Suppressor macrophage treated with lipopolysaccharide for 1 hour (primary cell): Measurements from ENCODE around the gene NPY5R.

Experiments used
- DNase-seq, 3 donors: peaks; one replicate each; pipeline ENCODE4 v3.0.0-alpha.2; 2020 to 2022

NPY5R gene

DNA sequence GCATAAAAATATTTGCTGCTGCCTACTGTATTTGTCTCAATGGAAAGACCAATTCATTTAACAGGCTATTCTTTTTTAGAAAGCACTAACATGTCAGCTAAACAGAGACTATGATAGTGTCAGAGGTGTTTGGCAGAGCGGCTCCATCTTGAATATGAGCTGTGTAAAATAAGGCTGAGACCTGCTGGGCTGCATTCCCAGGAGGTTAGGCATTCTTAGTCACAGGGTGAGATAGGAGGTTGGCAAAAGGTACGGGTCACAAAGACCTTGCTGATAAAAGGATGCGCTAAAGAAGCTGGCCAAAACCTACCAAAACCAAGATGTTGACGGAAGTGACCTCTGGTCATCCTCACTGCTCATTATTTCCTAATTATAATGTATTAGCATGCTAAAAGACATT is 41.8 kb downstream of the NPY5R start:
- no peak for DNase-seq

DNA sequence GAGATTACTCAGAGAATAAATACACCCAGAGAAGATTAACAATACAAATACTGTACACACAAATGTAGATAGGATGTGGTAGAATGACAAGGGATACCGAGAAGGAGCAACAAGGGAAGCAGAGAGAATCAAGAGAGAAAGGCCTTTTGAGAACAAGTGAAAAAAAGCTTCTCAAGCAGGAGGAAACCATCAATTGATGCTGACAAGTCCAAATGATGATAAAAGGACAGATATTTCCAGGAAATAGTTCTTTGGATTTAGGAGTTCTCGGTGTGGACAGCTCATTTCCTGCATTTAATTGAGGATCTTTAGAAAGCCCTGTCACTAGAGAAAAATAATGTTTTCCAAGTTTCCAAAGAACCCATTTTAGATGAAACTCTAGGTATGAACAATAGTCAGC is 48.1 kb downstream of the NPY5R start:
- no peak for DNase-seq

DNA sequence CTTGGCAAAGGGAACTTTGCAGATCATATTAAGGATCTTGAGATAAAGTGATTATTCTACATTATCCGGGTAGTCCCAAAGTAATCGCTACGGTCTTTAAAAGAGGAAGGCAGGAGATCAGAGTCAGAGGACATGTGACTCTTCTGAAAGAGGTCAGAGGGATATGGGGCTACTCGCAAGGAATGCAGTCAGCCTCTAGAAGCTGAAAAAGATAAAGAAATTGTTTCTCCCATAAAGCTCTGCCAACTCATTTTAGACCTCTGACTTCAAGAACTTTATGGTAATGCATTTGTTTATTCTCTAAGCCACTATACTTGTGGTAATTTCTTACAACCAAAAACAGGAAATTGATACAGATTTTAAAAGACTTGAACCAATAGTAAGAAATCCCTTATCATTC is 48.6 kb downstream of the NPY5R start:
- DNase-seq, result peak in 1 of 3 donors; percentile 9

DNA sequence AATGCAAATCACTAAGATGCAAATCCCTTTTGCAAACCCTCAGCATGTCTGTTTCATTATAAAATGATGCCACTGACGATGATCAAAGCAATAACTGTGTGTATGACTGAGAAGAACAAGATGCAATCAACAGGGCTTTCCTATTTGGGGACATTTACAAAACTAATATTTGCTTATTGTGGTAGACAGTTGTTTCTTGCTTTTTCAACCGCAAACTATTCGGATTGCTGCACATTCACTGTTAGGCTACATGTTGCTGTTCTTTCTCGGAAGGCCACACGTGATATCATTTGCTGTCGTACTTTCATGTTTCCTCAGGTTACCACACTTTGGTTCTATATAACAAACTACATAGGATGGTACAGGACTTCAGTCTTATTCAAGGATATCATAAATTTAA is 49.8 kb downstream of the NPY5R start:
- no peak for DNase-seq

DNA sequence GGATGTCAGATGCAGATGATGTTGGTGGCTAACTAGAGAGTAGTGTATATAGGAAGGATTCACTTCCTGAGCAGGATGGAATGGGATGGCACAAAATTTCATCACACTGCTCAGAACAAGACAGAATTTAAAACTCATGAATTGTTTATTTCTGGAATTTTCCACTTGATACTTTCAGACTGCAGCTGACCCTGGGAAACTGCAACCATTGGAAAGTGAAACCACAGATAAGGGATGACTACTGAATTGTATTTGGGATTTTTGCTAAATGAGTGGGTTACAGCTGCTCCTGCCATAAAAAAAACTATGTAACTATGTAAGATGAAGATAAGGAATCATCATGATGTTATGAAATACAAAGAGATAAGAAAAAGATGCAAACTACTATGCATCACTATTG is 51.4 kb downstream of the NPY5R start:
- DNase-seq, result peak in 1 of 3 donors; percentile 9

DNA sequence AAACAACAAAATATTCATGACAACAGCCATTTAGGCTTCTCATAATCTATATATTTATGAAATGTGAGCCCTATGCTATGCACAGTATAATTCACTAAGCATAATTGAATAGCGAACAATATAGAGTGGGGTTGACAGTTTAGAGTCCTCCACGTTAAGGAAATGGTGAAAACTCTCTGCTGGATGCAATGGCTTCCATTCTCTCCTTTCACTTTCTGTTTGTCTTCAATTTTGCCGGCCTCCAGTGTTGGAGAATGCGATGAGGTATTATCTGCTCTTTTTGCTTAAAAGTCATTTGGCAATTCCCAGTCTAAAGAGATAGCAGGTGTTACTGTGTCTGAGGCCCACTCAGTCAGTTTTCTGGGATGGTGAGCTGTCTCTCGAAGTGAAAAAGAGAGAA is 52.1 kb downstream of the NPY5R start:
- DNase-seq, result no peak

DNA sequence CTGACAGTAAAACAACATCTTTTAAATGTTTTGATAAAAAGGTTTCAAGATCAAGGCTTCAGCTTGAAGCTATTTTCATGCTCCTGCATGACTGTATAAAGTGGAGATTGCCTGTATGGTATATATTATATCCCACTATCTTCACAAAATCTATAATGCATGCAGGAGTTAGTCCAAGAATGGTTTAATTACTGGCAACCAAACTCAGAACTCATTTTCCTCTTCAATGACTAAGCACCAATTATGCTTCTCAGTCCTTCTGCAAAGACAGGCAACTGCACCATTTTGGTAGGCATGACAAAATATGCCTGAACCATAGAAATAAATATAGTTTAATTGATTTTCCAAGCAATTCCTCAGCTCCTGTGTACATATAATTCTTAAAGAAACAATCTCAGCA is 54.5 kb downstream of the NPY5R start:
- no peak for DNase-seq

DNA sequence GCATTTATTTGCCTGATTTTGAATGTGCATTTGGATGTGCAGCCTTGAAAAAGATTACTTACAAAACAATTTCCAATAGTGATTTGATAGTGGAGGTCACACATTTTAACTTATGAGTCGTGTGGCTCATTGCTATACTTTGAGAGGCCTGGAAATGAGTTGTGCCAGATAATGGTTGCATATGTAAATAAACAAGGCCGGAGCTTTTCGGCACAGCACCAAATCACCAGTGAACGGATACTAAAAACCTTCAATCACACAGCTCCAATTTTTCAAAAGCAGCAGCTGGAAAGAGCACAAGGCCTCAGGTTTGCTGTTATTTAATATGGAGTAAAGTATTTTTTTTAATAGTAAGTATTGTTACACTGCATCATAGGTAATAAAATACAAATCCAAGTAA is 57.2 kb downstream of the NPY5R start:
- DNase-seq, result no peak
